Measurements from ENCODE around the gene ZNF688. TPM values are rescaled to one million over a fixed set of nuclear protein-coding genes. Genes with fewer than 3 reads are reported as not detected.

The ZNF688 gene
- 18.3 and 22.0 TPM in 2 replicates for total RNA-seq
- 12.4 and 25.0 TPM in 2 replicates for polyA plus RNA-seq

DNA sequence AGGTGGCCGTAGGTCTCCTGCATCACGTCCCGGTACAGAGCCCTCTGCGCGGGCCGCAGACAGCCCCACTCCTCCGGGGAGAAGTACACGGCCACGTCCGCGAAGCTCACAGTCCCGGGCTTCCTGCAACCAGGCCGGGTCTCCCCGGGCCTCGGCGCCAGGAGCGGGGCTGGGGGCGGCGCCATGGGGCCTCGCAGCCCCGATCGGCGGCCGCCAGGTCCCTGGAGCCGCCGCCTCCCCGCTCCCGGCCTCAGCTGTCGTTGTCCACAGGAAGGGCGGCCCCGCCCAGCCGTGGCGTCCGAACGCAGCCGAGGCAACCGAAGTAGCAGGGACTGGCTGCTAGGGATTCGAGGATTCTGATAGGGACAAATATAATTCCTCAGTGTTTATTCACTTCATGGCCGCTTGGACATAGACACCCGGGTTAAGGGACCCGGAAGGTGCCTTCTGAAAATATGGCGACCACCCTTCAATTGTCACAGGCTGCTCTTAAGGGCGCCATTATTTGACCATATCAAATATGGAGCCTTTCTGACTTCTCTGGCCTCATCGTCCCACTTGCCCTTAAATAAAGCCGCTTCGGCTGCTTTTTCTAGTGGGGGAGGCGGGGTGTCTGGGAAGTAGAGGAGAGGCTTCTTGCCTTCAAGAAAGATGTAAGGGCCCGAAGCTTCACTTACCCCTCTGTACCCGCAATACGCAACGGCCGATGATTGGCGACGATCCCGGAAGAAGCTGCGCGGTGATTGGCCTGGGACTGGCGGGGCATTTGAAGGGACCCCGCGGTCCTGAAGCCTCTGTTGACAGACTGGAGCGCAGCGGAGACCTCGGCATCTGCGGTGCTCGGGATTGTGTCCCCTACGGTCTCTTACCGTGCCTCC lies at the start of gene ZNF688:
TSS of gene ZNF688 (minus strand) at position 270 of the 878 bp plus-strand sequence. CDS start at position 185, 85 bp downstream.
- no peaks in the 10 kb centered on the region for H3K9me3 ChIP-seq (ENCODE audit: low read depth)
- H3K4me3 ChIP-seq = peak within 1 kb of the TSS; percentile 70
- peak within 1 kb of the TSS; percentile 87 for H3K27ac ChIP-seq
- no peaks in the 10 kb centered on the region for H3K36me3 ChIP-seq
- H3K27me3 ChIP-seq = no peaks in the 10 kb centered on the region
- peak; percentile 96 to 99 for DNase-seq (ENCODE audit: low read depth in 1 of 2, low spot score in 1 of 2)
- TF ChIP-seq, protein P1, sequence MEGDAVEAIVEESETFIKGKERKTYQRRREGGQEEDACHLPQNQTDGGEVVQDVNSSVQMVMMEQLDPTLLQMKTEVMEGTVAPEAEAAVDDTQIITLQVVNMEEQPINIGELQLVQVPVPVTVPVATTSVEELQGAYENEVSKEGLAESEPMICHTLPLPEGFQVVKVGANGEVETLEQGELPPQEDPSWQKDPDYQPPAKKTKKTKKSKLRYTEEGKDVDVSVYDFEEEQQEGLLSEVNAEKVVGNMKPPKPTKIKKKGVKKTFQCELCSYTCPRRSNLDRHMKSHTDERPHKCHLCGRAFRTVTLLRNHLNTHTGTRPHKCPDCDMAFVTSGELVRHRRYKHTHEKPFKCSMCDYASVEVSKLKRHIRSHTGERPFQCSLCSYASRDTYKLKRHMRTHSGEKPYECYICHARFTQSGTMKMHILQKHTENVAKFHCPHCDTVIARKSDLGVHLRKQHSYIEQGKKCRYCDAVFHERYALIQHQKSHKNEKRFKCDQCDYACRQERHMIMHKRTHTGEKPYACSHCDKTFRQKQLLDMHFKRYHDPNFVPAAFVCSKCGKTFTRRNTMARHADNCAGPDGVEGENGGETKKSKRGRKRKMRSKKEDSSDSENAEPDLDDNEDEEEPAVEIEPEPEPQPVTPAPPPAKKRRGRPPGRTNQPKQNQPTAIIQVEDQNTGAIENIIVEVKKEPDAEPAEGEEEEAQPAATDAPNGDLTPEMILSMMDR (IDR thresholded peaks at IDR 0.05; ENCODE audit: low read depth, low read length) = no peak
- peaks cover 8% of the 10 kb centered on the region for H3K4me1 ChIP-seq (ENCODE audit: low read depth)

DNA sequence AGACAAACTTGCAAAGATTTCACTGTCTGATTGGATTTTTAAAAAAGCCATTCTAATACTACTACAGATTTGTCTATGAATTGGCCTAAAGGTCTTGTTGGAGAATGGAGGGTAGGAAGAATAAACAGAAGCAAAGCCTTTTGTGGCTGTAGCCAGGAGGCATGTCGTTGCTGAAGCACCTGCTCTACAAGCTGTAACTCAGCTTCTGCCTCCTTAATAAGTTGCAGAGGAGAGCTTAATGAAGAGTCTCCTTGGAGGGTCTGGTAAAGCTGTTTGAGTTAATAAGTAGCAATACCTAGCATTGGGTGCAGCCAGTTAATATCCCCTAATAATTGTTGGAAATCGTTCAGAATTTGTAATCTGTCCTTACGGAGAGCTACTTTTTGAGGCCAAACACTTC lies 48.7 kb upstream of the ZNF688 start:
- Histone ChIP-seq H3K4me1 (ENCODE audit: low read depth) (peaks cover 8% of the 10 kb centered on the region), H3K4me3 (no peak overlapping the region), H3K27me3 (peaks cover 5% of the 10 kb centered on the region), H3K9me3 (ENCODE audit: low read depth) (no peaks in the 10 kb centered on the region), H3K27ac (no peak overlapping the region), H3K36me3 (no peaks in the 10 kb centered on the region)
- TF ChIP-seq, protein P1 (IDR thresholded peaks at IDR 0.05; ENCODE audit: low read depth, low read length) = no peak
- no peak for DNase-seq (ENCODE audit: low read depth in 1 of 2, low spot score in 1 of 2)

DNA sequence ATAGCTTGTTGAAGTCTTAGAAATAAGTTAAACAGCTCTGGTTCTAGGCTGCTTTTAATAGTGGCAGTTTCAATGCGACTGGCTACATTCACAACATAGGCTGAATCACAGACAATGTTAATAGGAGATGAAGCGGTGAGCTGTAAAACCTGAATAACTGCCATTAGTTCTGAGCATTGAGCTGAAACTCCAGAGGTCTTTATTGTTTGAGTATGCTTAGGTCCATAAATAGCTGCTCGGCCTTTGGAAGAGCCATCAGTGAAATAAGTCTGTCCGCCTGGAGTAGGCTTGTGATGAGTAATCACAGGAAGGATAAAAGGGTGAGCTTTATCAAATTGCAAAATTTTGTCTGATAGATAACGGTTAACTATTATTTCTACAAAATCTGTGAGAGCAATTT lies 48.1 kb upstream of the ZNF688 start:
- Histone ChIP-seq H3K27ac (no peak overlapping the region), H3K4me3 (no peak overlapping the region), H3K27me3 (peaks cover 5% of the 10 kb centered on the region), H3K4me1 (ENCODE audit: low read depth) (peaks cover 8% of the 10 kb centered on the region), H3K36me3 (no peaks in the 10 kb centered on the region), H3K9me3 (ENCODE audit: low read depth) (no peaks in the 10 kb centered on the region)
- TF ChIP-seq, protein P1 (IDR thresholded peaks at IDR 0.05; ENCODE audit: low read depth, low read length) = no peak
- DNase-seq (ENCODE audit: low read depth in 1 of 2, low spot score in 1 of 2) = no peak

GRCh38 chr16:30619202-30619601 lies 47.7 kb upstream of the ZNF688 start:
- H3K9me3 ChIP-seq (ENCODE audit: low read depth) = no peaks in the 10 kb centered on the region
- peaks cover 8% of the 10 kb centered on the region for H3K4me1 ChIP-seq (ENCODE audit: low read depth)
- TF ChIP-seq, protein P1 (IDR thresholded peaks at IDR 0.05; ENCODE audit: low read depth, low read length) = no peak
- H3K27me3 ChIP-seq = peaks cover 5% of the 10 kb centered on the region
- no peaks in the 10 kb centered on the region for H3K36me3 ChIP-seq
- DNase-seq (ENCODE audit: low read depth in 1 of 2, low spot score in 1 of 2) = peak in 1 of 2 donors; percentile 56
- H3K4me3 ChIP-seq = no peak overlapping the region
- no peak overlapping the region for H3K27ac ChIP-seq

- DNase-seq (ENCODE audit: low read depth in 1 of 2, low spot score in 1 of 2) = peak; percentile 41 to 57
- no peak overlapping the region for H3K27ac ChIP-seq
- TF ChIP-seq, protein P1 (IDR thresholded peaks at IDR 0.05; ENCODE audit: low read depth, low read length) = peak; percentile 59
- H3K36me3 ChIP-seq = no peaks in the 10 kb centered on the region
- no peaks in the 10 kb centered on the region for H3K27me3 ChIP-seq
- H3K9me3 ChIP-seq (ENCODE audit: low read depth) = no peaks in the 10 kb centered on the region
- H3K4me1 ChIP-seq (ENCODE audit: low read depth) = no peaks in the 10 kb centered on the region
- no peak overlapping the region for H3K4me3 ChIP-seq
These were observed 44.0 kb upstream of the ZNF688 start for GRCh38 chr16:30615358-30616091.

Measured in cardiac muscle cell (in vitro differentiated cells and primary cell).